ENCODE data around the gene AMACR. TPM values are rescaled to one million over a fixed set of nuclear protein-coding genes. Genes with fewer than 3 reads are reported as not detected.

Gene AMACR
- total and polyA plus RNA-seq, 2 of the 13 experiments (the other 11 are each of a cell fraction or from before 2014, with no cell fraction given), result 8.9 to 19.7 TPM

DNA sequence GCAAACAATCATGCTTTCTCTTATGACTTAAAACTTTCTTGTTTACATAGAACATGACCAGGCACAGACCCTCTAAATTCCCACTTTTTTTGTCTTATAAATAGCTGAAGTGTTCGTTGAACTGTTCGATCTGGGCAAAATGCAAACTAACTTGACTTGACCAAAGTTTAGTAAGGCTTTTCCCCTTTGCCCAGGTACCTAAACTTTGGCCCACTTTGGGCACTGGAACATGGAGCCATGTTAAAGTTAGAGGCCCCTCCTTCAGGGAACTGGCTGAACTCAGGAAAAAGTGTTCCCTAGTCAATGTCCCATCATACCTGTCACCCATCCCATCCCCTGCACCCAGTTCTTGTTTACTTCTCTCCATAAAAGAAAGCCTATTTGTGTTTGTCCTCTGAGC is 9.4 kb upstream of the AMACR start (continued):
- TF ChIP-seq, protein P1, sequence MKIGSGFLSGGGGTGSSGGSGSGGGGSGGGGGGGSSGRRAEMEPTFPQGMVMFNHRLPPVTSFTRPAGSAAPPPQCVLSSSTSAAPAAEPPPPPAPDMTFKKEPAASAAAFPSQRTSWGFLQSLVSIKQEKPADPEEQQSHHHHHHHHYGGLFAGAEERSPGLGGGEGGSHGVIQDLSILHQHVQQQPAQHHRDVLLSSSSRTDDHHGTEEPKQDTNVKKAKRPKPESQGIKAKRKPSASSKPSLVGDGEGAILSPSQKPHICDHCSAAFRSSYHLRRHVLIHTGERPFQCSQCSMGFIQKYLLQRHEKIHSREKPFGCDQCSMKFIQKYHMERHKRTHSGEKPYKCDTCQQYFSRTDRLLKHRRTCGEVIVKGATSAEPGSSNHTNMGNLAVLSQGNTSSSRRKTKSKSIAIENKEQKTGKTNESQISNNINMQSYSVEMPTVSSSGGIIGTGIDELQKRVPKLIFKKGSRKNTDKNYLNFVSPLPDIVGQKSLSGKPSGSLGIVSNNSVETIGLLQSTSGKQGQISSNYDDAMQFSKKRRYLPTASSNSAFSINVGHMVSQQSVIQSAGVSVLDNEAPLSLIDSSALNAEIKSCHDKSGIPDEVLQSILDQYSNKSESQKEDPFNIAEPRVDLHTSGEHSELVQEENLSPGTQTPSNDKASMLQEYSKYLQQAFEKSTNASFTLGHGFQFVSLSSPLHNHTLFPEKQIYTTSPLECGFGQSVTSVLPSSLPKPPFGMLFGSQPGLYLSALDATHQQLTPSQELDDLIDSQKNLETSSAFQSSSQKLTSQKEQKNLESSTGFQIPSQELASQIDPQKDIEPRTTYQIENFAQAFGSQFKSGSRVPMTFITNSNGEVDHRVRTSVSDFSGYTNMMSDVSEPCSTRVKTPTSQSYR (CRISPR knock-in tag; IDR thresholded peaks at IDR 0.05; ENCODE audit: borderline replicate concordance), result no peak
- TF ChIP-seq, protein P2, sequence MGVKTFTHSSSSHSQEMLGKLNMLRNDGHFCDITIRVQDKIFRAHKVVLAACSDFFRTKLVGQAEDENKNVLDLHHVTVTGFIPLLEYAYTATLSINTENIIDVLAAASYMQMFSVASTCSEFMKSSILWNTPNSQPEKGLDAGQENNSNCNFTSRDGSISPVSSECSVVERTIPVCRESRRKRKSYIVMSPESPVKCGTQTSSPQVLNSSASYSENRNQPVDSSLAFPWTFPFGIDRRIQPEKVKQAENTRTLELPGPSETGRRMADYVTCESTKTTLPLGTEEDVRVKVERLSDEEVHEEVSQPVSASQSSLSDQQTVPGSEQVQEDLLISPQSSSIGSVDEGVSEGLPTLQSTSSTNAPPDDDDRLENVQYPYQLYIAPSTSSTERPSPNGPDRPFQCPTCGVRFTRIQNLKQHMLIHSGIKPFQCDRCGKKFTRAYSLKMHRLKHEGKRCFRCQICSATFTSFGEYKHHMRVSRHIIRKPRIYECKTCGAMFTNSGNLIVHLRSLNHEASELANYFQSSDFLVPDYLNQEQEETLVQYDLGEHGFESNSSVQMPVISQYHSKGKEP (CRISPR knock-in tag; IDR thresholded peaks at IDR 0.05), result no peak
- TF ChIP-seq SALL1 (CRISPR knock-in tag; IDR thresholded peaks at IDR 0.05), result no peak

DNA sequence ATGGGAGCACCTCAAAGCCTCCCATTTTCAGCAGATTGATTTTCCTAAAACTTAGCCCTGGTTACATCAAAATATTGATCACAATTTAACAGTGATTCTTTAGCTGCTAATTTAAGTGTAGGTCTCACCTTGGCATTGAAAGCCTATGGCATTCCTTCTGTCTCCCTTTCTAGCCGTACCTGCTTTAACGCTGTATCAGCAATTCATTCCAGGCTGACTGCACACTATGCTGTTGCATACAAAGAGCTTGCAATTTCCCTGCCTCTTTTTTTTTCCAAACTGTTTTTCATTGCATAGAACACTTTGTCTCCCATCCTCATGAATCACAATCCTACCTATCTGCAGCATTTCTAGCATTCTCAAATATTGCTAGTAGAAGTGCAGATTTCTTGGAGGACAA is 8.9 kb upstream of the AMACR start:
- H3K4me3 ChIP-seq (replicated peaks in 1 of 3; ENCODE audit: insufficient read depth in 1 of 3, low read depth in 2 of 3, low read length in 3 of 3), result no peak overlapping the region
- WGBS (ENCODE audit: low lambda C conversion rate), result 94% methylated on average over 2 of the region's 2 CpGs
- no peaks in the 10 kb centered on the region for H3K9me3 ChIP-seq (ENCODE audit: low read length)
- FAIRE-seq (no peak), ATAC-seq (no peak), DNase-seq (ENCODE audit: low spot score) (no peak)
- CTCF ChIA-PET (ENCODE audit: low intra/inter-chr PET ratio, low total read pairs), result no interaction called here
- no peaks in the 10 kb centered on the region; a peak in 1 of 5 replicates for H3K36me3 ChIP-seq (replicated peaks in 1 of 2; ENCODE audit: control insufficient read depth in 1 of 2, insufficient read depth in 2 of 2, low read length in 2 of 2)
- no peaks in the 10 kb centered on the region for H3K27me3 ChIP-seq (ENCODE audit: control insufficient read depth in 1 of 2, insufficient read depth in 2 of 2, low read length in 2 of 2)
- H3K9ac ChIP-seq (ENCODE audit: insufficient read depth, low read depth, low read length), result no peak overlapping the region
- TF ChIP-seq MAFF (IDR thresholded peaks at IDR 0.05; ENCODE audit: low read depth, low read length), result peak; percentile 96
- TF ChIP-seq KLF12 (CRISPR knock-in tag; IDR thresholded peaks at IDR 0.05; ENCODE audit: borderline replicate concordance), result no peak
- peak; percentile 96 to 97 for TF ChIP-seq MAFK (conservative IDR thresholded peaks at IDR 0.05 in 1 of 2, IDR thresholded peaks at IDR 0.05 in 1 of 2; ENCODE audit: low read length in 2 of 2)
- no peaks in the 10 kb centered on the region for H3K79me2 ChIP-seq (ENCODE audit: insufficient read depth, low read length)
- no peak overlapping the region for H2AFZ ChIP-seq (ENCODE audit: low read length)
- in situ Hi-C loops (cut with HindIII; ENCODE audit: extremely low pct_ligation_motif_present, low pct_unique_long_range_greater_than_20kb), result no loop called here
- POLR2A ChIA-PET, result interaction anchor here (3.1 kb wide), 1 partner anchor 9 kb away, joined by 14 read pairs; the partner anchor contains the start of gene AMACR
- BruUV-seq (replicated peaks), result no TSS peak
- no peaks in the 10 kb centered on the region for H4K20me1 ChIP-seq (ENCODE audit: insufficient read depth, low read length)
- intact Hi-C loops (cut with micrococcal nuclease; ENCODE audit: unreplicated experiment), result no loop called here
- H3K27ac ChIP-seq (ENCODE audit: extremely low read length, insufficient read depth, low read length), result no peak overlapping the region
- peaks cover 10% of the 10 kb centered on the region for H3K4me1 ChIP-seq (ENCODE audit: insufficient read depth, low read length)
- no peak overlapping the region for H3K4me2 ChIP-seq (ENCODE audit: low read depth, low read length)
